Measurements from ENCODE around the gene TMEM165.

Gene TMEM165

GRCh38 chr4:55466001-55466400 is 70.2 kb downstream of the TMEM165 start:
- DNase-seq: no peak

- no peak for DNase-seq
Observed at GRCh38 chr4:55468724-55469123, 73.0 kb downstream of the TMEM165 start.

- DNase-seq: no peak
Observed at GRCh38 chr4:55469979-55470378, 74.2 kb downstream of the TMEM165 start.
